Natural killer cell treated with Interleukin-12 subunit alpha and Interleukin-12 subunit beta and Interleukin-15 and Interleukin-18, amount 100 ng/mL, for 72 hours (primary cell): Measurements from ENCODE around the gene SDK1. TPM values are rescaled to one million over a fixed set of nuclear protein-coding genes. Genes with fewer than 3 reads are reported as not detected.

ENCODE experiments used
- ATAC-seq, 2 donors: fragments of 150-1000 bp; cut with Tn5 transposase in 1 of 2; sonication (Bioruptor Pico), chemical (Tn5 transposase) in 1 of 2; 2 replicates each; pipeline ENCODE4 v1.10.0; 2021
- DNase-seq: peaks from one replicate; pipeline ENCODE4 v3.0.0; 2022; ENCODE audit warnings: low spot score
- H3K27ac Mint-ChIP-seq, 2 donors: 1 replicate in 1 of 2; 2 replicates in 1 of 2; pipeline ENCODE4 v1.8.0; 2022; ENCODE audit warnings: mixed read lengths in 2 of 2, mild to moderate bottlenecking in 1 of 2, moderate library complexity in 1 of 2
- H3K27me3 Mint-ChIP-seq, 2 donors: 1 replicate in 1 of 2; 2 replicates in 1 of 2; pipeline ENCODE4 v1.8.0; 2022; ENCODE audit warnings: mixed read lengths in 2 of 2
- H3K36me3 Mint-ChIP-seq: one replicate; pipeline ENCODE4 v1.8.0; 2022; ENCODE audit warnings: mixed read lengths
- H3K4me1 Mint-ChIP-seq, 2 donors: 1 replicate in 1 of 2; 2 replicates in 1 of 2; pipeline ENCODE4 v1.8.0; 2022; ENCODE audit warnings: low read depth in 2 of 2, mixed read lengths in 2 of 2, mild to moderate bottlenecking in 1 of 2
- H3K4me3 Mint-ChIP-seq: one replicate; pipeline ENCODE4 v1.8.0; 2022; ENCODE audit warnings: mixed read lengths
- H3K9me3 Mint-ChIP-seq: 2 replicates; pipeline ENCODE4 v1.8.0; 2022; ENCODE audit warnings: mixed read lengths
- total RNA-seq, 2 donors: library from RNA; stranded (reverse); gene quantifications; one replicate each; pipeline ENCODE4 v1.2.3, GENCODE V29; 2022

The SDK1 gene
- total RNA-seq, 2 donors from 2014 or later: 0.20 to 0.40 TPM

- no peaks in the 10 kb centered on the region for H3K4me1 Mint-ChIP-seq
- H3K4me3 Mint-ChIP-seq: no peak overlapping the region
- no peaks in the 10 kb centered on the region for H3K36me3 Mint-ChIP-seq
- peaks cover 3% of the 10 kb centered on the region for H3K9me3 Mint-ChIP-seq
- no peaks in the 10 kb centered on the region for H3K27me3 Mint-ChIP-seq
- ATAC-seq (no peak), DNase-seq (no peak)
- no peak overlapping the region for H3K27ac Mint-ChIP-seq
Measured at GRCh38 chr7:4273566-4274230, 972.6 kb downstream of the SDK1 start.

GRCh38 chr7:4274286-4274685 lies 973.2 kb downstream of the SDK1 start:
- no peaks in the 10 kb centered on the region for H3K27me3 Mint-ChIP-seq
- peaks cover 3% of the 10 kb centered on the region for H3K9me3 Mint-ChIP-seq
- no peaks in the 10 kb centered on the region for H3K4me1 Mint-ChIP-seq
- no peaks in the 10 kb centered on the region for H3K36me3 Mint-ChIP-seq
- no peak overlapping the region for H3K27ac Mint-ChIP-seq
- ATAC-seq: no peak
- H3K4me3 Mint-ChIP-seq: no peak overlapping the region
- no peak for DNase-seq

GRCh38 chr7:4277936-4278335 lies 976.9 kb downstream of the SDK1 start:
- Mint-ChIP-seq H3K27me3 (peaks cover 0 to 3% of the 10 kb centered on the region in 2 donors), H3K9me3 (peaks cover 3% of the 10 kb centered on the region), H3K4me3 (no peak overlapping the region), H3K4me1 (no peaks in the 10 kb centered on the region), H3K27ac (no peak overlapping the region), H3K36me3 (no peaks in the 10 kb centered on the region)
- ATAC-seq (no peak), DNase-seq (no peak)

- DNase-seq: no peak
- H3K27me3 Mint-ChIP-seq: peaks cover 0 to 3% of the 10 kb centered on the region in 2 donors
- ATAC-seq: no peak
- H3K27ac Mint-ChIP-seq: no peak overlapping the region
- no peaks in the 10 kb centered on the region for H3K36me3 Mint-ChIP-seq
- H3K4me3 Mint-ChIP-seq: no peak overlapping the region
- H3K9me3 Mint-ChIP-seq: peaks cover 3% of the 10 kb centered on the region
- H3K4me1 Mint-ChIP-seq: no peaks in the 10 kb centered on the region
Measured at GRCh38 chr7:4279216-4279615, 978.2 kb downstream of the SDK1 start.

GRCh38 chr7:4281231-4281993 lies 980.4 kb downstream of the SDK1 start:
- DNase-seq (no peak), ATAC-seq (peak in 1 of 2 donors; percentile 4)
- H3K27ac Mint-ChIP-seq: no peak overlapping the region
- H3K36me3 Mint-ChIP-seq: no peaks in the 10 kb centered on the region
- no peak overlapping the region for H3K4me3 Mint-ChIP-seq
- no peaks in the 10 kb centered on the region for H3K9me3 Mint-ChIP-seq
- H3K4me1 Mint-ChIP-seq: no peaks in the 10 kb centered on the region
- H3K27me3 Mint-ChIP-seq: peaks cover 0 to 3% of the 10 kb centered on the region in 2 donors

- Mint-ChIP-seq H3K4me3 (no peak overlapping the region), H3K9me3 (no peaks in the 10 kb centered on the region), H3K4me1 (no peaks in the 10 kb centered on the region), H3K36me3 (no peaks in the 10 kb centered on the region), H3K27ac (no peak overlapping the region), H3K27me3 (peaks cover 0 to 3% of the 10 kb centered on the region in 2 donors)
- ATAC-seq (no peak), DNase-seq (no peak)
Measured at GRCh38 chr7:4282434-4283223, 981.6 kb downstream of the SDK1 start.

GRCh38 chr7:4286351-4286750 lies 985.3 kb downstream of the SDK1 start:
- ATAC-seq: no peak
- H3K27me3 Mint-ChIP-seq: peaks cover 7 to 13% of the 10 kb centered on the region in 2 donors
- no peak overlapping the region for H3K27ac Mint-ChIP-seq
- H3K36me3 Mint-ChIP-seq: no peaks in the 10 kb centered on the region
- H3K4me3 Mint-ChIP-seq: no peak overlapping the region
- DNase-seq: no peak
- H3K9me3 Mint-ChIP-seq: no peaks in the 10 kb centered on the region
- no peaks in the 10 kb centered on the region for H3K4me1 Mint-ChIP-seq

GRCh38 chr7:4288791-4289394 lies 987.8 kb downstream of the SDK1 start:
- peaks cover 2% of the 10 kb centered on the region for H3K9me3 Mint-ChIP-seq
- ATAC-seq (no peak), DNase-seq (no peak)
- no peak overlapping the region for H3K27ac Mint-ChIP-seq
- H3K36me3 Mint-ChIP-seq: no peaks in the 10 kb centered on the region
- H3K4me3 Mint-ChIP-seq: no peak overlapping the region
- no peaks in the 10 kb centered on the region for H3K4me1 Mint-ChIP-seq
- peaks cover 4 to 13% of the 10 kb centered on the region in 2 donors for H3K27me3 Mint-ChIP-seq

GRCh38 chr7:4297165-4297917 lies 996.3 kb downstream of the SDK1 start:
- no peak overlapping the region for H3K27ac Mint-ChIP-seq
- DNase-seq (no peak), ATAC-seq (no peak)
- H3K36me3 Mint-ChIP-seq: peaks cover 4% of the 10 kb centered on the region
- H3K27me3 Mint-ChIP-seq: peaks cover 5 to 7% of the 10 kb centered on the region in 2 donors
- peaks cover 3% of the 10 kb centered on the region for H3K9me3 Mint-ChIP-seq
- no peak overlapping the region for H3K4me3 Mint-ChIP-seq
- no peaks in the 10 kb centered on the region for H3K4me1 Mint-ChIP-seq

GRCh38 chr7:4297918-4298219 lies 996.8 kb downstream of the SDK1 start:
- no peak for DNase-seq
- Mint-ChIP-seq H3K4me3 (no peak overlapping the region), H3K27me3 (peaks cover 5 to 7% of the 10 kb centered on the region in 2 donors), H3K9me3 (peaks cover 3% of the 10 kb centered on the region), H3K27ac (no peak overlapping the region), H3K4me1 (no peaks in the 10 kb centered on the region), H3K36me3 (peaks cover 4% of the 10 kb centered on the region)
- no peak for ATAC-seq

- DNase-seq (no peak), ATAC-seq (no peak)
- no peak overlapping the region for H3K27ac Mint-ChIP-seq
- peaks cover 4% of the 10 kb centered on the region for H3K36me3 Mint-ChIP-seq
- H3K4me1 Mint-ChIP-seq: no peaks in the 10 kb centered on the region
- no peak overlapping the region for H3K4me3 Mint-ChIP-seq
- H3K27me3 Mint-ChIP-seq: peaks cover 5 to 7% of the 10 kb centered on the region in 2 donors
- no peaks in the 10 kb centered on the region for H3K9me3 Mint-ChIP-seq
Measured at GRCh38 chr7:4299431-4299830, 998.4 kb downstream of the SDK1 start.

- H3K27ac Mint-ChIP-seq: no peak overlapping the region
- ATAC-seq (no peak), DNase-seq (no peak)
- no peaks in the 10 kb centered on the region for H3K36me3 Mint-ChIP-seq
- H3K4me1 Mint-ChIP-seq: no peaks in the 10 kb centered on the region
- no peak overlapping the region for H3K4me3 Mint-ChIP-seq
- no peaks in the 10 kb centered on the region for H3K9me3 Mint-ChIP-seq
- peaks cover 0 to 5% of the 10 kb centered on the region in 2 donors for H3K27me3 Mint-ChIP-seq
Measured at GRCh38 chr7:4302203-4302905, 1001.3 kb downstream of the SDK1 start.
